SKM-1 (cell line): ENCODE measurements around the gene TEX264.

Experiments used
- DNase-seq: peaks from one replicate; lab custom pipeline; 2025; ENCODE audit not compliant: unreplicated experiment; lab: John Stamatoyannopoulos, UW

TEX264 gene

GRCh38 chr3:51673802-51674654 lies 3.0 kb downstream of the TEX264 start:
- no peak for DNase-seq

- no peak for DNase-seq
Observed at GRCh38 chr3:51675201-51675611, 4.2 kb downstream of the TEX264 start.

DNA sequence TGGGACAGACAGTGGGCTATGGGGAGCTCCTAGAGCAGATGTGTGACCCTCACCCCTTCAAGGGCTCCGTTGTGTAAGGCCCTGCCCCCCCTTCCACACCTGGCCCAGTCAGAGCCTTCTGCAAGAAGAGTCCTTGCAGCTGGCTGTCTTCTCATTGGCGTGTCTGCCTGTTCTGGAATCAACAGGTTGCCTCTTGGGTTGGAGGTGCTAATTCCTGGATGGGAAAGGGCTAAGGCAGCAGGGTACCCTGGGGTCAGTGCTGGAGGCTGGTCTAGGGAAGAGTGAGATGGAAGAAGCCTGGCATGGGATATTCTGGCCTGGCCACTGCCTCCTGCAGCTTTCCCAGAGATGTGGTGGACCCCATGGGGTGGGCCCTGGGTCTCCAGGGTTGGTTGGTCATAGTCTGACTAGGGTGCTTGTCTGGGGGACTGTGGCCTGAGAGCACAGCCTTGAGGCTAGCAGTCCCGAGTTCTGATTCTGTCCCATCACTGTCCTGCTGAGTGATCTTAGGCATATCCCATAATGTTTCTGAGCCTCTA lies 5.1 kb downstream of the TEX264 start:
- no peak for DNase-seq

DNA sequence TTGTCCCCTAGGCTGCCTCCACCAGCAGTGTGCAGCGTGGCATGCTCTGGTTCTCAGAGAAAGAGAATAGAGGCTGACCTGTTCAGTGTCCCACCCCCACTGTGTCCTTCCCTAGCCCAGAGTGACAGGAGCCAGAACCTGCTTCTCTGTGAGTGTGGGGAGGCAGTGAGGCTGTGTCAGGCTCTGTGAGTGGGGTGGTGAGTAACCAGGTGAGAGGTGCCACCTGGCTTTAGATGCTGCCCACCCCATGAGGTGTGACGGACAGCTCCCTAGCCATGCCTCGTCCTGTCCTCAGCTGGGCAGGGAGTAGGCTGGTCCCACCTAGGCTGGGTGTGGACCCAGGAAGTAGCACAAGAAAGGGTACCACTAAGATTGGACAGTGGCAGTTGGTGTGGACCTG lies 6.3 kb downstream of the TEX264 start:
- DNase-seq, result no peak

GRCh38 chr3:51678186-51678585 lies 7.1 kb downstream of the TEX264 start:
- no peak for DNase-seq

DNA sequence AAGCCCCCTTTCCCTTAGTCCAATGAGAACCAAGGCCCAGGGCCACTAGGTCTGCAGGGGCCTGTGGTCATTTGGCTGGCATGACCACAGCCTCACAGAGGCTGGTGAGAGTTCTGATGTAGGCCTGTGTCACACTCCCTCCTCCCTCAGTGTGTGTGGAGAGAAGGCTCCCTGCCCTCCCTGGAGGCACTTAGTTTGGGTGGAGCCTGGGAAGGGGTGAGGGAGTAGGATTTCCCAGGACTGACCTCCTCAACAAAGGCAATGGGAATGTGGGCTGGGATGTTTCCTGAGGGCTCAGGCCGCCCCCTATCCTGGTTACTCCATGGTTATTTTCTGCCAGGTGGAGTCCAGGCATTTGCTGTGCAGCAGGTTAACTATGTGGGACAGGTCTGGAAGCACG lies 7.6 kb downstream of the TEX264 start:
- no peak for DNase-seq

- DNase-seq, result no peak
Observed at GRCh38 chr3:51679318-51679717, 8.3 kb downstream of the TEX264 start.

- no peak for DNase-seq
Observed at GRCh38 chr3:51679777-51680176, 8.7 kb downstream of the TEX264 start.

- DNase-seq, result no peak
Observed at GRCh38 chr3:51680196-51680595, 9.1 kb downstream of the TEX264 start.

- no peak for DNase-seq
Observed at GRCh38 chr3:51680663-51681230, 9.7 kb downstream of the TEX264 start.

- peak; percentile 76 for DNase-seq
Observed at GRCh38 chr3:51681453-51681852, 10.4 kb downstream of the TEX264 start.

- peak; percentile 86 for DNase-seq
Observed at GRCh38 chr3:51682079-51682478, 11.0 kb downstream of the TEX264 start.

- DNase-seq, result no peak
Observed at GRCh38 chr3:51682526-51682925, 11.5 kb downstream of the TEX264 start.

DNA sequence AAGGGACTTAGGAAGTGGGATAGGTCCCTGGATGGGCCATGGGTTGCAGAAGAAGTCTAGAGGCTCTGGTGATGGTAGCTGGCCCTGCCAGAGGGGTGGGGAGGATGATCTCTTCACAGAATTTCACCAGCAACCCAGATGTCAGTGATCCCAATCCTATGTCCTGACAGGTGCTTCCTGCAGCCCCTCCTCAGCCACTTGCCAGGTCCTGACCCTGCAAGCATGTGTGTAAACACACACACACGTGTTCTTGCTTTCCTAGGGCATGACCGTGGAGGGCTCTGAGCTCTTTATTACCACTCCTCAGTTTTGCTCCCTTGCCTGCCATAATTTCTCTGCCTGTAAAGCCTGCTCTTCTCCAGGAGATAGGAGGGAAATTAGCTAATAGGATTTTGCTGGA lies 12.5 kb downstream of the TEX264 start:
- DNase-seq, result no peak

DNA sequence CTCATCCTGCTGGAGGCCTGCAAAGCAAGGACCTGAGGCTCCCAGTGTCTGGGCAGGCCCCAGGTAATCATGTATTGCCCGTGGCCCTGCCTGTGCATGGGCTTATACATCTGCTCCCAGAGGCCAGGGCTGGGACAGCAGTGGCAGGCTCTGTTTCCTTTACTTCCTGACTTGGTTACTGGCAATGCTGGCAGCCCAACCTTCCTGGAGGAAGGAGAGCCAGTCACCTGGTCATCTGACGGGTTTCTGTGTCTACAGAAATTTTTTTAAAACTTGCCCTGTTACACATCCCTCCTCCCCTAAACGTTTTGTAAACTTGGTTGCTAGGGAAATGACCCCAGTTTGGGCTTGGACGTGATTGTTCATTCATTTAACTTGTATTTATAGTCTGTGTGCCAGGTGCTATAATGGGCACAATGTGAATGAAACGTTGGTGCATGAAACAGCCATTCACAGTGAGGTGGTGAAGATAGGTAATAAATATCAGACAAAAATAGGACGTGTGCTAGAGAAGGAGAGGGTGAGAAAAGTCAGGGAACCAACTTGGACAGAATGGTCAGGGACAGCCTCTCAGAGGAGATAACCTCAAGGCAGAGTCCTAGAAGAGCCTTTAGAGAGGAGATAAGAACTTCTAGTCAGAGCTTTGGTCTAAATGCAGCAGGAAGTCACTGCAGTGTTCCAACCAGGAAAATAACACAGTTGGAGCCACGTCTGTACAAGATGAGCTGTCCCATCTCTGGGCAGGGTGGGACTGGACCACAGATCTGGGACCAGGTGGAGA lies 14.1 kb downstream of the TEX264 start:
- no peak for DNase-seq

DNA sequence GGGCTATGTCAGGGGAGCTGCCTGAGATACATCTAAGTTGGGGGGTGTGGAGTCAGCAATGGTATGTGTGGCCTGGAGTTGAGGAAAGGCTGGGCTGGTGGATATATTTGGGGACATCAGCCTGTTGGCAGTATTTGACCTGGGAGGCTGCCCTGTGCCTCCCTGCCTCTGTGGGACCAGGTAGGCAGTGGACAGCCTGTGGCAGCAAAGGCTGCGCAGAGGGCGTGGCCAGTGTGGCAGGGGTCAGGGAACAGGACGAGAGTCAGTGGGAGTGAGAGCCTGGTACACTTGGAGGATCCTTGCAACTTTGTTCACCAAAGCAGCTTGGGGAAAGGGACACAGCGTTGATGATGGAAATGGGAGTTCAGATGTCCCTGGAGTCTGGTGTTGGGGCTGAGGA lies 15.0 kb downstream of the TEX264 start:
- no peak for DNase-seq

- DNase-seq, result peak; percentile 83
Observed at GRCh38 chr3:51686512-51687215, 15.6 kb downstream of the TEX264 start.

DNA sequence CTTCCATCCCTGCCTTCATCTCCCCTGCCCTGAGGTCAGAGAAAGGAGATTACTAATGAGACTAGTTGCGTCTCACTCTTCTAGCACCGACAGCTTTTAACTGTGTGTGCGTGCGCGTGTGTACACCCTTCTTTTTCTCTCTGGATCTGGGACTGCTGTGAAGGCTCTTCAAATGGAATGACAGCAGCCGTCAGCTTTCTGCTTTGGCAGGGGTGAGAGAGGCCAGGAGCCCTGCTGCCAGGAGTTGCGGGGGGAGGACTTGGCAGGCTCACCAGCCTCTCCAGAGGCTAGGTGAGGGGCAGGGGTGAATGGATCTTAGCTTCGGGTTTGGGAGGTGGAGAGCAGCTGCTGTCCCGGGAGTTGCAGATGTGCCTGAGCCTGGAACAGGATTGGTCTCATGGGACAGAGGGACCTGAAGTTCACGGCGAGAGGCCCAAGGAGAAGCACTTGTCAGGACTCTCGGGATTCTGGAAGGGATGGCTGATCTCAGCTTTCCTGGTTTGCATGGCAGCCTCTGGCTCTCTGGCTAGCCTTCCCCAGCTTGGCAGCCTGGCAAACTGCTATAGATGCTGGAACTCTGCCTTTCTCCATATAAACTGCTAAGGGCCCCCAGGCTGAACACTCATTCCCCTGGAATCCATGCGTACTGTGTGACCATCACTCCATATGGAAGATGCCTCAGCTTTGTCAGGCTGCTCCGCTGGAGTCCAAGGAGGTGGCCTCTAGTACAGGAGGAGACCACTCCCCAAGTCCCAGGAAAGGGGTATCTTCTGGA lies 16.6 kb downstream of the TEX264 start:
- DNase-seq, result no peak

DNA sequence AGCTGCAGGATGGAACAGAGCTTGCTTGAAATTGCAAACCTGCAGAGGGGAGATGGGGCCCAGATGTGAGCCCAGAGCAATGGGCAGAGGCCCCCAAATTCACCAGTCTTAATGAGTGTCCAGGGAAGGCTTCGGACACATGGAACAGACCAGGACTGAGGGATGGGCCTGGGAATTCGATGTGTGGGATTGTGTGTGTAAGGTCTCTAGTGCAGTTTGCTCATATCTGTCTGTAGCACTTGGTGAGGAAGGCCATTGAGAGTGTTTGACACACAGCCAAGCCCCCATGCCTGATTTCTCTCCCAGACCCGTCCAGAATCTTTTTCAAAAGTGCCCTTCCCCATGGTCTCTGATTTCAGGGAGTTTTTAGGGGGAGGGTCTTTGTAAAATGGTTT lies 17.2 kb downstream of the TEX264 start:
- DNase-seq, result no peak

- no peak for DNase-seq
Observed at GRCh38 chr3:51691021-51691420, 20.0 kb downstream of the TEX264 start.
